HG02840 (cell line): Measurements from ENCODE around the gene GLG1.
"Not testable (repeated sequence)": the region's sequence is repeated elsewhere in the genome, so short reads cannot be mapped to it uniquely, and the experiment has no call there.

Source experiments
- ATAC-seq: cut with Tn5 transposase; IDR thresholded peaks from one replicate; pipeline ENCODE4 v1.9.1; 2021; ENCODE audit warnings: mild to moderate bottlenecking, moderate library complexity, moderate number of reproducible peaks; ENCODE audit not compliant: unreplicated experiment, low FRiP score

Gene GLG1

DNA sequence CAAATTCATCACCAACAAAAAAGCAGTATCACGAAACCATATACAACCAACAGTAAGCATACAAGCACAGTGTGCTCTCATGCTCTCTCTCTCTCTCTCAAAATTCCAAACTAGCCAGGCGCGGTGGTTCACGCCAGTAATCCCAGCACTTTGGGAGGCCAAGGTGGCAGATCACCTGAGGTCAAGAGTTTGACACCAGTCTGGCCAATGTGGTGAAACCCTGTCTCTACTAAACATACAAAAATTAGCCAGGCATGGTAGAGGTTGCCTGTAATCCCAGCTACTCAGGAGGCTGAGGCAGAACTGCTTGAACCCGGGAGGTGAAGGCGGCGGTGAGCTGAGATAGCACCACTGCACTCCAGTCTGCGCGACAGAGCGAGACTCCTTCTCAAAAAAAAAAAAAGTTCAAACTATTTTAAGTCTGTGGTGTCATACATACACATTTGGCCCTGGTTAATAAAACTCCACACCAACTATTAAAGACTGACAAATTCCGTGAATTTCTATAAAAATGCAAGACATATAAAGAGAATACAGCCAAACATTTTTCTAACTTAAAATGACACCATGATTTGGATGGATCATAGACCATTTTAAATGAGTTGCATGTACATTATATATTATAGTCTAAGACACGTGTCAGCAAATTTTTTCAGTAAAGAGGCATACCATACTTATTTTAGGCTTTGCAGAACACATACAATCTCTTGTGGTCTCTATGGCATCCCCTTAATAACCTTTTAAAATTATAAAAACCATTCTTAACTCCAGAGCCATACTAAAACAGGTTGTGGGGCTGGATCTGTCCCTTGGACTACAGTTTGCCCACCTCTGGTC is 30.9 kb downstream of the GLG1 start:
- ATAC-seq, result no peak

DNA sequence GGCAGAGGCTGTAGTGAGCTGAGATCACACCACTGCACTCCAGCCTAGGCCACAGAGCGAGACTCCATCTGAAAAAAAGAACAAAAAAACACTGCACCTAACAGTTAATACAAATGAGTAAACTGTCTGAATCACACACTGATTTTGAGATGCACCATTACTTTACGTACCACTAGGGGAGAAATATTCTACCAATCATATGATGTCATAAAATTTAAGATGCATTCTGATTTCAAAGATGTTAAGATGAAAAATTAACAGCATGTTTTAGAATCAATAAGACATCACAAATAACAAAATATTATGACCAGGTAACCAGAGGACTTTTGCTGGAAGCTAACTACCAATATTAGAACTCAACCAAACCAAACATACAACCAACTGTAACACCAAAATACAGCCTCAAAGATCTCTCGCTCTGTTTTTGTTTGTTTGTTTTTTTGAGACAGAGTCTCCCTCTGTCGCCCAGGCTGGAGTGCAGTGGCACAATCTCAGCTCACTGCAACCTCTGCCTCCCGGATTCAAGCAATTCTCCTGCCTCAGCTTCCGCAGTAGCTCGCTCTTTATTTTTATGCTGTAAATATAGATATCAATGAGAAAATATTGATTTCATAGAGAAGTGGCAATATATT is 31.6 kb downstream of the GLG1 start:
- no peak for ATAC-seq

DNA sequence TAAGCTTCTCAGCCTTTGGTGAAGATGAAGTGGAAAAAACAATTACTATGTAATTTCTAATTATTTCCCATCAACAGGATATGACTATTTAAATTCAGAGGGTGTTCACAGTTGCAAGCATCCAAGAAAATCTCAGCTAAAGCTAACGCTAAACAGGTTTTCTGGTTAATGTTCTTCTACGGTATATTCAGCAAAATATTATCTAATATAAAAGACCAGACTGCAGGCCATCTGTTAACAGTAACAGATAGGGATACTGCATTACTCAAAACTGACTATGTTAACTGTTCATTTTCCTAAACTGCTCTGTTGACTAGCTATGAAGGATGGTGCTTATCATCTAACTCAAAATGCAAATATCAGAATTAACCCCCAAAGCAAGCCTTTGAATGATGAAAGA is 32.8 kb downstream of the GLG1 start:
- ATAC-seq, result no peak

DNA sequence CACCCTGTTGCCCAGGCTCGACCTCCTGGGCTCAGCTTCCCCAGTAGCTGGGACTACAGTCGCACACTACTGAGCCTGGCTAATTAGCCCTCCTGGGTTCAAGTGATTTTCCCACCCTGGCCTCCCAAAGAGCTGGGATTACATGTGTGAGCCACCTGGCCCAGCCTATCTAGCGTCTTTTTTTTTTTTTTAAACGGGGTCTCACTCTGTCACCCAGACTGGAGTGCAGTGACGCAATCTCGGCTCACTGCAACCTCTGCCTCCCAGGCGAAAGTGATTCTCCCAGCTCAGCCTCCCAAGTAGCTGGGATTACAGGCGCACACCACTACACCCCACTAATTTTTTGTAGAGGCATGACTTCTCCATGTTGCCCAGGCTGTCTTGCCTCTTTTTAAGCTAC is 33.3 kb downstream of the GLG1 start:
- no peak for ATAC-seq

DNA sequence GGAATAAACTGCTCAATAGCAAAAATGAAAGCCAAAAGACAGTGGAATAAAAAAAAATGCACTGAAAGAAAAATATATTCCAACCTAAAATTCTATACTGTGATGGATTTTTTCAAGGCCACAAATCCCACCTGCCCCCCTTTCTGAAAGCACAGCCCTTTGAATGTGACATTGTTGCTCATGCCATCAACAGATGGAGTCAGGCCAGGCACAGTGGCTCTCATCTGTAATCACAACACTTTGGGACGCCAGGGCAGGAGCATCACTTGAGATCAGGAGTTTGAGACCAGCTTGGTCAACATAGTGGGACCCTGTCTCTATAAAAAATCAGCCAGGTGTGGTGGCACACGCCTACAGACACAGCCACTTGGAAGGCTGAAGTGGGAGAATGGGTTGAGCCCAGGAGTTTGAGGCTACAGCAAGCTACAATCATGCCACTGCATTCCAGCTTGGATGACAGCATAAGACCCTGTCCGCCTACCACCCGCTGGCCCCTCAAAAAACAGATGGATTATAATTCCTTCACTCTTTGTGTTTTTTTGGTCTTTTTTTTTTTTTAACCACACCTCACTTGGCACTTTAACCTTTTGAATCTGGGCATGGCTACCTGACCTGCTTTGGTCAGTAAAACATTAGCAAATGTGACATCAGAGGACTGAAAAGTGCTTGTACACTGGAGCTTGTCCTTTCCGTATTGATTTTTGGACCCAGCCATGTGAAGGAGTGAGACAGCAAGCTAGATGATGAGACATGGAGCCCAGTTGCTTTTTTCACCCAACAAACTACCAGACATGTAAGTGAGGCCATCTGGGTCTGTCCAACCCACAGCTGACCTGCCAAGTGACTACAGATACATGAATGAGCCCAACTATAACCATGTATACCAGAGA is 36.3 kb downstream of the GLG1 start:
- ATAC-seq, result no peak

DNA sequence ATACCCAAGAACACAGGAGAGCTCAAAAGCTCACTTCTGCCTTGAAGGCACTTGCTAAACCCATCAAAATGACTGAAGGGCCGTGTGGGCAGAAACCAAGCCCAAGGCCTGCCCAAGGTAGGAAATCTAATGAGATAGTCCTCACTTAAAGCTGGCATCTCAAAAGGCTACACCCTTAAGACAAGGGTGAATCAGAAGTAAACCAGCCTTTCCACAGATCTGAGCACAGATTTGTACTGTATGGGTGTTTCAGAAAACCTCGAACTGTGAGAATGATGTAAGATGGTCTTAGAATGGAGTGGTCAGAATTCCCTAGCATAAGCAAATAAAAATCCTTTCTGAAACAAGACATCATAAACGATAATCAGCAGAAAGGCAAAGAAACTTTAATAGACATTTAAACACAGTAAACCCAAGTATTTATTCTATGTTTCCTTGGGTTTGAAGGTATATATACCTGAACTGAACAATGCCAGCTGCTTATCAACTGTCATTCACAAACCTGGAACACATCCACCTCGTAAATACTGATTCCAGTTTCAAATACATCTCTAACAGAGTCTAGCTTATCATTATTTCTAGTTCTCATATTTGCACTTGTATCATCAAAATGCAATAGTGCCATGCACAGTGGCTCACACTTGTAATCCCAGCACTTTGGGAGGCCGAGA is 37.8 kb downstream of the GLG1 start:
- no peak for ATAC-seq

DNA sequence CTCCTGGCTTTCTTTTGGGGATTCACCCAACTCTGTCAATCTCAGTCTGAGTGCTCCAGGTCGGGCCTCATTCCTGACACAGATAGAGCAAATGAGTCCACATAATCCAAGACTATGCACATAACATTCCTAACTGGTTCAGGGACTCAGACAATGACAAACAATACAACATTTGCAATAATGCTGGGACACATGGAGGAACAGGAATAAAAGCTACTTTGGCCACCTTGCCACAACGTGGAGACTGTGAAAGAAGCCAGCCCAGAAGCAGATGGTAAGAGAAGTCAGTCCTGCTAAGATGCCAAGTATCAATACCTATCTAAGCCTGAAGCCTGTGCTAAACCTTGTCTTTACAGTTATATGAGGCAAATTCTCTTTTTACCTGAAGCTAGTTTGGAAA is 39.0 kb downstream of the GLG1 start:
- no peak for ATAC-seq

DNA sequence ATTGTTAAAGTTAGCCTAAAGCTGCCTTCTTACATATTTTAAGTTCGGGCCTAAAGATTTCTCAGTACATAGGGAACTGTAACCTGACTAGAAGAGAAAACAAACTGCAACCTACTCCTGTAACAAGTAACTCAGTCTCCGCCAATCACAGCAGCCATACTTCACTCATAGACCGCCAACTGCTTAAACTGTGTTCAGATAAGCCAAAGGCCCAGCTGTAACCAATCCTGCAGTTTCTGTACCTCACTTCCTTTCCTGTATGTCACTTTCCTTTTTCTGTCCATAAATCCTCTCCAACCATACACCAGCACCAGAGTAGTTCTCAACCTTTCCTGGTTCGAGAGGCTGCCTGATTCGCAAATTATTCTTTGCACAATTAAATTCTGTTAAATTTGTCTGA is 41.5 kb downstream of the GLG1 start:
- ATAC-seq, result no peak

DNA sequence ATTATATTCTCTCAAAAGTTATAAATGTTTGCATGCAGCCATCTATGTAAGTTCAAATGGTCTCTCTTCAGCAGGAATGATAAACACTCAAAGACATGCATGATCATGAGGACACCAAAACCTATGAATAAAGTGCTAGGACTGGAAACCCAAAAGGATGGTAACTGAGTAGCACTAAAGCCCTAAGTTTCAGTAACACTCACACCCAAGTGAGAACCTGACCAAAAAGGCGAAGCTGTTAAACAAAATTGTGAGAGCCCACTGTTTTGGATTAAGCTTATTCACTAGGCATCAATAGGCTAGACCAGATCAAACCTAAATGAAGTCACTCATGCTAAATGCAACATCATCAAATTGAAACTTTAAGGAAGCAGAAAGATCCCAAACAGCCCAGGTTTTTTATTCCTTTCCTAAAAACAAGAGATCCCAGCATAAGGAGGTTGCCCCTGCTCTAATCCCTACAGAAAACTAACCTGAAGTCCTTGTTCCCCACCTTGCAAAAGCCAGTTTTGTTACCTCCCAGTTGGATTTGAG is 42.4 kb downstream of the GLG1 start:
- ATAC-seq, result no peak

DNA sequence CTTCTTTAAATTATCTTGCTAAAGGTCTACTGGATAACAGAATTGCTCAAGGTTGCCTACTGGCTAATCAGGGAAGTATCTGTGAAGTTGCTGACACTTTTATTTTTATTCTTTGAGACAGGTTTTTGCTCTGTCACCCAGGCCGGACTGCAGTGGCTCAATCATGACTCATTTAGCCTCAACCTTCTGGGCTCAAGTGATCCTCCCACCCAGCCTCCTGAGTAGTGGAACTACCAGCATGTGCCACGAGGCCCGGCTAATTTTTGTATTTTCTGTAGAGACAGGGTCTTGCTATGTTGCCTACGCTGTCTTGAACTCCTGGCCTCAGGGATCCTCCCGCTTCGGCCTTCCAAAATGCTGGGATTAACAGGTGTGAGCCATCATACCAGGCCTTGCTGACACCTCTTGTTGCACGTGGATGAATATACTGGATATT is 43.1 kb downstream of the GLG1 start:
- no peak for ATAC-seq

DNA sequence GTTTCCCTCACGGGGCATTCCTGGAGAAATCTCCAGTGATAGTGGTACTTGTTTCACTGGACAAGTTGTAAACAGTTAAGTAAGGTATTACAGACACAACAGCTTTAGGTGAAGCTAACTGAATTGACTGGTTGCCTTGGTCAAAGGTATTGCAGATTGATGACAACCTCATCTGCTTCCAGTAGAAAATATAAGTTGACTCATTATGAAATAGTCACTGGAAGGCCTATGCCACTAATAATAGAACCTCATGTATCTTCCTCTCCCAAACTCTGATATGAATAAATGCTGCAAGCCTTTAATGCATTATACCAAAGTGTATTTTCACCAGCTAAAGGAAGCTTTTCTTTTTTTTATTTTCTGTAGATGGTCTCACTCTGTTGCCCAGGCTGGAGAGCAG is 44.8 kb downstream of the GLG1 start:
- ATAC-seq, result no peak

DNA sequence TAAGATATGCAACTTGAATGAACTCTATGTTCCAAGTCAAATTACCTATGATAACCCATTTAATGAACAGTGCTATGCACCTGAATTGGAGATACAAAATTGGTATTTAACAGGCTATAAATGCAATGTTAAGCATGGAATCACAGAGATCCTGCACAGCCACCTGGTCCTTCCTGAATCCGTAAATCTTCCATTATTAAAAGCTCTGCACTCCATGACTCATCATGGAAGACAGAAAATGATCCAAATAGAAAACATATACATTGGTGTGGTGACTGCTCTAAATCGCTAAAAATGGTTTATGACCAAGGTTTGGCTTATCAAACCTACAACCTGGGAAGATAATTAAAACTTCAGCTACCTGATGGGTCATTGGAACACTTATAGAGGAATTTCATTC is 45.3 kb downstream of the GLG1 start:
- no peak for ATAC-seq

DNA sequence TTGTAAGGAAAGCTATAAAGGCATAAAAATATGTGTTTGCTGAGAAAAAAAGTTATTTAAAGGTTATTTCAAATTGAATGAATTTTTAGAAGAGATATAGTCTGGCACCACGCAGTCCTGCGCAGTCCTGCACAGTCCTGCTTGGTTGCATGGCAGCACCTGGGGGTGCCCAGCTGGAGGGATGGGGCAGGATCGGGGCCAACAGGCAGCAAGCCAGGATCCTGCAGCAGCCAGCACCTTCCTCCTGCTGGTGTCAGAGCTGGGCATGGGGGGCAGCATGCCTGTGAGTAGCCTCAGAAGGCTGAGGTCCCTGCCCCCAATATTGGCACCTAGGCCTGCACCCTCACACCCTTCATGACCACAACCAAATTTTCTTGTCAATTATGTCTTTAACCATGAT is 46.0 kb downstream of the GLG1 start:
- no peak for ATAC-seq

DNA sequence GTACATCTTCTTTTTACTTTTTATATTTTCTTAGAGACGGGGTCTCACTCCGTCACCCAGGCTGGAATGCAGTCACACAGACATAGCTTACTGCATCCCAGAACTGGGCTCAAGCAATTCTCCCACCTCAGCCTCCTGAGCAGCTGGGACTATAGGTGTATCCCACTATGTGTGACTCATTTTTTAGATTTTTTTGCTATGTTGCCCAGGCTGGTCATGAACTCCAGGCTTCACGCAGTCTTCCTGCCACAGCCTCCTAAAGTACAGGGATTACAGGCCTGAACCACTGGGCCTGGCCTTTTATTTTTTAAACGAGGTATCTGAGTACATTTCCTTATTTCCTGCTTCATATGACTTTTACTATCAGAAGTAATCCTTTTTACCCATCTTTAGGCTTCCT is 48.0 kb downstream of the GLG1 start:
- no peak for ATAC-seq

DNA sequence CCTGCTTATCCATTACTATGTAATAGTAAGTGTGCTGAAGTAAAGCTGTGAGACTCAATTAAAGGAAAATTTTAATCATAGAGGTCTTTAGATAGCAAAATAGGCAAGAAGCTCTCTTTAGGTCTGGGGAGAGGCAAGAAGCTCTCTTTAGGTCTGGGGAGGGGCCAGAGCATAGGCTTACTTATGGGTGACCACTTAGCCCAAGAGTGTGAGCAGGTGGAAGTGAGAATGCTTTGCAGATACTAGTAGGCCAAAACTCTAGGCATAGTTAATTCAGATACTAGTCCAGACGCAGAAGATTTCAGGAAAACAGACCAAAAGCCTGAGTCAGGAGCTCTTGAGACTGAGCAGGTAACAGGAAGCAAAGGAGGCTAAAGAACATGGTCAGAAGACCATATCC is 49.6 kb downstream of the GLG1 start:
- no peak for ATAC-seq

DNA sequence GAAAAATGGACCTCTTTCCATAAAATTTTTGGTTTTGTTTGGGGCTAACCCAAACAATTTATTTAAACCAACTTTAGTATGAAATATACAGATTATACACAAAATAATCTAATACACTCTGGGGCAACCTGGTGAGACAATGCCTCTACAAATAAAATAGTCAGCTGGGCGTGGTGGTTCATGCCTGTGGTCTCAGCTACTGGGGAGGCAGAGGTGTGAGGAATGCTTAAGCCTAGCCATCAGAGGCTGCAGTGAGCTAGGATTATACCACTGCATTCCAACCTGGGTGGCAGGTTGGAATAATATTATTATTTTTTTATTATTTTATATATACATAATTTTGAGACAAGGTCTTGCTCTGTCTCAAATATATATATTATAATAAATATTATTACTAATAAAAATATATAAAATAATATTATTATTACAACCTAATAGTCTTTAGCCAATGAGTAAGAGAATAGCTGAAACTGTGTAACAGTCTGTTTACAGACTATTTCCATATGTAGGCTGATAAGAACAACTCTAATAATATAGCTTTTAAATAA is 50.5 kb downstream of the GLG1 start:
- no peak for ATAC-seq

DNA sequence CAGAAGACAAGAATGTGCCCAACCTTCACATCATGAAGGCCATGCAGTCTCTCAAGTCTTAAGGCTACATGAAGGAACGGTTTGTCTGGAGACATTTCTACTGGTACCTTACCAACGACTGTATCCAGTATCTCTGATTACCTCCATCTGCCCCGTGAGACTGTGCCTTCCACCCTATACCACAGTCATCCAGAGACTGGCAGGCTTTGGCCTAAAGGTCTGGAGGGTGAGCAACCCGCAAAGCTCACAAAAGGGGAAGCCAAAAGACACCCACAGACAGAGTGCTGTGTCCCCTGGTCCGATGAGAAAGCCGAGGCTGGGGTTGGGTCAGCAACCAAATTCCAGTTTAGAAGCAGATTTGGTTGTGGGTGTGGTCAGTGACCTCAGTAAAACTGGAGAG is 54.6 kb downstream of the GLG1 start:
- ATAC-seq, result not testable (repeated sequence)

DNA sequence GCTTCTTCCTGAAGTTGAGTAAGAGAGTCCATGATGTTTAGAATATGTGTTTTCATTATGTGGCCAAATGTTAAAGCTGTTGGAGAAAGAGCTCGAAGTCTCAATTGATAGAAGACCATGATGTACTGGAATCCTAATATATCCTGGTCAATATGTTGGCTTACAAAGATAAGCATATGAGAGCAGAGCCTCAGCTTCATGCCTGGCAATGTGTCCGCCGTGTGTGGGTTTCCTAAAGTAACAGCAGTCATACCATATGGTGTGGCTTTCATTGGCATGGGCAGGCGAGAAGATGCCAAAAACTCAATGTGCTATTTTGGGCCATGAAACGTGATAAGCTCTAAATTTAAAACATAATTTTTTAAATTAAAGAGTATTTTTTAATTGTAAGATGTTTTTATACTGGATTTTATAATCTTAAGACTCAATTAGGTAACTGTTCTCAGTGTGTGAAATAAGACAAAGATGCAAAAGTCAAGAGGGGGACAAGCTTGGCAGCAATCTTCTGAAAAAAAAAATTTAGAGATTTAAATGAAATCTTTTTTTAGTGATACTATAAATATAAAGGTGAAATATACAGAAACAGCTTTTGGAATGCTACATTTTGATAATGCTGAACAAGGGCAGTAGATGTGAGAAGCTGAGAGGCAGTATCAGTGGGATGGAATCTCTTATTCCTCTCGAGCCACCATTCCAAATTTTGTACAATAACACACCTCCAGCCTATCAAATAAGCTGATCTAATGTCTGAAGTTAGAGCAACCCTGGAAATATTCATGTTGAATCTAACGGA is 56.5 kb downstream of the GLG1 start:
- ATAC-seq, result not testable (repeated sequence)

DNA sequence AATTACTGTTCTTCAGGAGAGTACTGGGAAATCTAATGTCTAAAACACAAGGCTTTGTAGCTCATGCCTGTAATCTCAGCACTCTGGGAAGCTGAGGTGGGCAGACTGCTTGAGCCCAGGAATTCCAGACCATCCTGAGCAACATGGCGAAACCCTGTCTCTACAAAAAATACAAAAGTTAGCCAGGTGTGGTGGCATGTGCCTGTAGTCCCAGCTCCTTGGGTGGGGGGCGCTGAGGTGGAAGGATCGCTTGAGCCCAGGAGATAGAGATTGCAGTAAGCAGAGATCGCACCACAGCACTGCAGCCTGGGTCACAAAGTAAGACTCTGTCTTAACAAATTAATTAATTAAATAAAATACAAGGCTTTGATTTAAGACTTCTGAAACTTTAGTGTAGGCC is 60.8 kb downstream of the GLG1 start:
- ATAC-seq, result not testable (repeated sequence)
